Cardiac septum (tissue), 1 donor: ENCODE measurements around the gene DIP2C. TPM values are rescaled to one million over a fixed set of nuclear protein-coding genes. Genes with fewer than 3 reads are reported as not detected.

Experiments used
- DNase-seq: peaks from one replicate; pipeline ENCODE4 v3.0.0-alpha.2; 2020; ENCODE audit warnings: low spot score
- intact Hi-C: fragments of 100-400 bp; cut with DNase I; formaldehyde crosslinking; loops from one replicate; pipeline ENCODE4 v1.14.0; 2022
- total RNA-seq: library from RNA; stranded (reverse); fragmentation: NEBNext Ultra II Directional; extraction: Animal tissue kit (Norgen Biotek cat#: 25700); gene quantifications from one replicate; pipeline ENCODE4 v1.2.1, GENCODE V29; 2021
- donor health status: DM: no; HTN: no; CAD: no.

DIP2C gene
- total RNA-seq, 1 donor from 2014 or later, result 28.8 TPM

GRCh38 chr10:556971-557637 is 132.4 kb downstream of the DIP2C start:
- intact Hi-C loops, result no loop called here
- DNase-seq, result no peak

GRCh38 chr10:555682-556350 is 133.7 kb downstream of the DIP2C start:
- intact Hi-C loops, result no loop called here
- DNase-seq, result peak; percentile 67

GRCh38 chr10:555281-555680 is 134.2 kb downstream of the DIP2C start:
- DNase-seq, result no peak
- intact Hi-C loops, result no loop called here

GRCh38 chr10:554182-554848 is 135.2 kb downstream of the DIP2C start:
- intact Hi-C loops, result no loop called here
- no peak for DNase-seq

- intact Hi-C loops, result no loop called here
- DNase-seq, result no peak
Measured at GRCh38 chr10:553233-553632, 136.2 kb downstream of the DIP2C start.

GRCh38 chr10:552679-553078 is 136.8 kb downstream of the DIP2C start:
- DNase-seq, result peak; percentile 58
- intact Hi-C loops, result no loop called here

- DNase-seq, result peak; percentile 67
- intact Hi-C loops, result no loop called here
Measured at GRCh38 chr10:551373-552252, 137.9 kb downstream of the DIP2C start.

- intact Hi-C loops, result no loop called here
- DNase-seq, result peak; percentile 36
Measured at GRCh38 chr10:550665-551372, 138.6 kb downstream of the DIP2C start.

- intact Hi-C loops, result no loop called here
- no peak for DNase-seq
Measured at GRCh38 chr10:549391-549790, 140.1 kb downstream of the DIP2C start.

DNA sequence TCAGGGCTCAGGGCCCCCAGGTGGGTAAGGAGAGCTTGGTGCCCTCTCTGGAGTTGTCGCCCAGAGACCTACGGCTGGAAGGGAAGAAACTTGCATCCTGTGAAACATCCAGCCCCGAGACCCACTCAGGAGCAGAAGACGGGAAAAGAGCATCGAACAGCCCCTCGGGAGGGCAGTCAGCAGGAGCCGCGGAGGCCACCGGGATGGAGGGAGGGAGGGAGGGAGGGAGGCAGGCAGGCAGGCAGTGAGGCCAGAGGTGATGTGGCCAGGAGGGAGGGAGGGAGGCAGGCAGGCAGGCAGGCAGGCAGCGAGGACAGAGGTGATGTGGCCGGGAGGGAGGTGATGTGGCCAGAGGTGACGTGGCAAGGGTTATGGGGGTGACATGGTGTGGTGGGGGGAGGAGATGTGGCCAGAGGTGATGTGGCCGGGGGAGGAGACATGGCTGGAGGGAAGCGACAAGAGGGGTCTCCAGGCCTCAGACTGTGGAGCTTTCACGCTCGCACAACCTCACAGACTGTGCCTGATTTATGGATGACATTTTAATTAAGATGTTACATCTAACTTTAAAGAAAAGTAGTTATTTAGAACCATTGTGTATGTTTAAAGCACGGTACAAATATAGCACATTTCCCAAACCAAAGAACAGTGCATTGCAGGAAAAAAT is 141.1 kb downstream of the DIP2C start:
- intact Hi-C loops, result no loop called here
- DNase-seq, result peak; percentile 49

DNA sequence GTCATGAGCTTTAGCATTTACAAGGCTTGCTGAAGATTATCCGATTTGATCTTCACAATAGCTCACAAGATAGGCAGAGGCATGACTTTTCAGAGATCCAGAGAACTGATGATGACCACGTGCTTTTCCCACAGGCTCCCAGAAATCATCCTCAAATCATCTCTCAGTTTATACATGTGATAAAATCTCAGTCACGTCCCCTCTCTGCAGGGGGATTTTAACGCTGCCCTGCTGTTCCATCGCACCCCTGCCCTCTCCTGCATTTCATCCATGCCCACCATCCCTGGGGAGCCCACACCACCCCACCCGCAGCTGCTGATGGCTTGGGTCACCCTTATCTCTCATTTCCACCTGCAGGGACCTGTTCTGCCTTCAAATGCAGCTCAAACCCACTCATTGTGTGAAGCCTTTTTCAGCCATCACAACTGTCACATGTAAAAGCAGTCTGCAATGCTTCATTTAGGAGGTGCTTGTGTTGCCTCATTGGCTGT is 141.8 kb downstream of the DIP2C start:
- peak; percentile 46 for DNase-seq
- intact Hi-C loops, result no loop called here

GRCh38 chr10:546971-547590 is 142.4 kb downstream of the DIP2C start:
- DNase-seq, result peak; percentile 55
- intact Hi-C loops, result no loop called here

GRCh38 chr10:546451-546850 is 143.0 kb downstream of the DIP2C start:
- peak; percentile 27 for DNase-seq
- intact Hi-C loops, result no loop called here

DNA sequence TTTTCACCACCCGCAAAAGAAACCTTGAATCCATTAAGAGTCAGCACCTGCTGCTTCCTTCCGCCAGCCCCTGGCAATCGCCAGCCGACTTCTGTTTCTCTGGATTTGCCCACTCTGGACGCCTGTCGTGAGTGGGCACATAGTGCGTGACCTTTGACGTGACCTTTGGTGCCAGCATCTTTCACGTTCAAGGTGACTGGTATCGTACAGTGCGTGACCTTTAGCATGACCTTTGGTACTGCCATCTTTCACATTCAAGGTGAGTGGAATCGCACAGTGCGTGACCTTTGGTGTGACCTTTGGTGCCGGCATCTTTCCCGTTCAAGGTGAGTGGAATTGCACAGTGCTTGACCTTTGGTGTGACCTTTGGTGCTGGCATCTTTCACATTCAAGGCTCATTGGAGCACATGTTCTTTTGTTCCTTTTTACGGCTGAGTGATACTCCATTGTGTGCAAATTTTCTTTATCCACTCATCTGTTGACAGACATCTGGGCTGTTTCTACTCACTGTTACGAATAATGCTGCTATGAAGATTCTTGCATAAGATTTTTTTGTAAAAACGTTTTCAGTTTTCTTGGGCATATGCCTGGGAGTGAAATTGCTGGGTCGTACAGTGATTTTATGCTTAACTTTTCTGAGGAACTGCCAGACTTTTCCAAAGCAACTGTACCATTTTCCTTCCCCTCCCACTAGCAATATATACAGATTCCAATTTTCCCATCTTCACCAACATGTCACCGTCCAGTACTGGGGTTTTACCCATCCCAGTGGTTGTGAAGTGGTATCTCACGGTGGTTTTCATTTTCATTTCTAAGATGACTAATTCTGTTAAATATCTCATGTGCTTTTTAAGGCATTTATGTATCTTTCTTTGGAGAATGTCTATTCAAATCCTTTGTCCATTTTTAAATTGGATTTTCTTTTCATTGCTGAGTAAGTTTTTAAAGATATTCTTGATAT is 145.3 kb downstream of the DIP2C start:
- DNase-seq, result peak; percentile 56
- intact Hi-C loops, result no loop called here

GRCh38 chr10:543131-543530 is 146.3 kb downstream of the DIP2C start:
- intact Hi-C loops, result no loop called here

DNA sequence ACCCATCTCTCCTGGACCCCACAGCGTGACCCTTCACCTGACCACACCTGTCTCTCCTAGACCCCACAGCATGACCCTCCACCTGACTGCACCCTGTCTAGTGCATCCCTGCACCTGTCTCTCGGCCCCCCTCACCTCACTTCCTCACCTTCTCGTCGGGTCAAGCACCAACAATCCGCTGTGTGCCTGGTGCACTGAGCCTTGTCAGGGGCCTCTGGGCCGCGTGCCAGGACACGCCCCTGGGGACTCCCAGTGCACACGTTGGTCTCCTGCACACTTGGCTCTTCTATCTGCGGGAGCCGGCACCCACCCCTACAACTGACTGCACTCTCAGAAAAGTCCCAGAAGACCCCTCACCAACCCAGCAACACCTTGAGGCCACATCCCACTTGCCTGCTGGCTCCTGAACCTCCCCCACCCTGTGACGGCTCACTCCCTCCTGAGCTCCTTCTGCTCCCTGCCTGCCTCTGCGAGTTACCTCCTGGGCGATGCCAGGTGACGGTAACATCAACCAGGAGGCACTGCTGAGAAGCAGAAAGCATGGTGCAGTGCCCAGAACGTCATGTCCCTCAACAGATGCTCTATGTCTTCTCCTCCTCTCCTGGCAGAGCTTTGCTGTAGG is 147.6 kb downstream of the DIP2C start:
- intact Hi-C loops, result no loop called here
- DNase-seq, result peak; percentile 44

More at GRCh38 chr10:543131-543530, 146.3 kb downstream of the DIP2C start:
- peak; percentile 61 for DNase-seq

DNA sequence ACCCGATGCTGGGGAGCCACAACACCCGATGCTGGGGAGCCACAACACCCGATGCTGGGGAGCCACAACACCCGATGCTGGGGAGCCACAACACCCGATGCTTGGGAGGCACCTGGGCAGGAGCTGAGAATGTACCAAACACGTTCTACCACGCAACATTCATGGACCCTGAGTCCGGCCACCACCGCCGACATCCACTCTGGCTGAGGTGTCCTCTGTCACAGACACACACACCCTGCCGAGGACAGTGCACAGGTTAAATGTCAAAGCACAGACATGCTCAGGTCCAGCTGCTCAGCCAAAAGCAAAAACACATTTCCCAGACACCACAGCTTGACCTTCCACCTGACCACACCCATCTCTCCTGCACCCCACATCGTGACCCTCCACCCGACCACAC is 148.4 kb downstream of the DIP2C start:
- intact Hi-C loops, result no loop called here
- DNase-seq, result no peak
